ENCODE data around the gene LRRC8D.

Gene LRRC8D

GRCh38 chr1:89953131-89953626, 132.3 kb downstream of the LRRC8D start:
- DNase-seq (ENCODE audit: low spot score), result peak; percentile 98

GRCh38 chr1:89953929-89954328, 133.1 kb downstream of the LRRC8D start:
- DNase-seq (ENCODE audit: low spot score), result no peak
- FAIRE-seq, result no peak

More at GRCh38 chr1:89953131-89953626, 132.3 kb downstream of the LRRC8D start:
- FAIRE-seq, result peak; percentile 95

- no peak for DNase-seq (ENCODE audit: low spot score)
- FAIRE-seq, result no peak
These were observed 133.6 kb downstream of the LRRC8D start for GRCh38 chr1:89954401-89954800.

GRCh38 chr1:89955311-89956205, 134.7 kb downstream of the LRRC8D start:
- FAIRE-seq, result no peak
- DNase-seq (ENCODE audit: low spot score), result no peak

- DNase-seq (ENCODE audit: low spot score) (no peak), FAIRE-seq (no peak)
These were observed 136.3 kb downstream of the LRRC8D start for GRCh38 chr1:89957107-89957506.

- FAIRE-seq, result no peak
These were observed 138.2 kb downstream of the LRRC8D start for GRCh38 chr1:89958851-89959654.

GRCh38 chr1:89959719-89960118, 138.9 kb downstream of the LRRC8D start:
- FAIRE-seq (no peak), DNase-seq (ENCODE audit: low spot score) (no peak)

More at GRCh38 chr1:89958851-89959654, 138.2 kb downstream of the LRRC8D start:
- DNase-seq (ENCODE audit: low spot score), result no peak

GRCh38 chr1:89962024-89962741, 141.4 kb downstream of the LRRC8D start:
- peak; percentile 37 for FAIRE-seq
- peak; percentile 58 for DNase-seq (ENCODE audit: low spot score)

GRCh38 chr1:89962742-89963075, 141.9 kb downstream of the LRRC8D start:
- peak; percentile 68 for FAIRE-seq
- DNase-seq (ENCODE audit: low spot score), result no peak

- DNase-seq (ENCODE audit: low spot score) (no peak), FAIRE-seq (no peak)
These were observed 144.4 kb downstream of the LRRC8D start for GRCh38 chr1:89965193-89965768.

- DNase-seq (ENCODE audit: low spot score), result no peak
- no peak for FAIRE-seq
These were observed 145.8 kb downstream of the LRRC8D start for GRCh38 chr1:89966656-89967055.

- FAIRE-seq, result no peak
- no peak for DNase-seq (ENCODE audit: low spot score)
These were observed 150.8 kb downstream of the LRRC8D start for GRCh38 chr1:89971600-89971999.

GRCh38 chr1:89972024-89972423, 151.2 kb downstream of the LRRC8D start:
- FAIRE-seq (no peak), DNase-seq (ENCODE audit: low spot score) (no peak)

GRCh38 chr1:89973471-89974127, 152.8 kb downstream of the LRRC8D start:
- DNase-seq (ENCODE audit: low spot score), result no peak
- no peak for FAIRE-seq

- FAIRE-seq (no peak), DNase-seq (ENCODE audit: low spot score) (no peak)
These were observed 153.4 kb downstream of the LRRC8D start for GRCh38 chr1:89974256-89974655.

- FAIRE-seq (no peak), DNase-seq (ENCODE audit: low spot score) (no peak)
These were observed 154.1 kb downstream of the LRRC8D start for GRCh38 chr1:89974696-89975470.

- DNase-seq (ENCODE audit: low spot score) (no peak), FAIRE-seq (no peak)
These were observed 154.8 kb downstream of the LRRC8D start for GRCh38 chr1:89975540-89976125.

GRCh38 chr1:89978755-89979154, 157.9 kb downstream of the LRRC8D start:
- DNase-seq (ENCODE audit: low spot score) (peak; percentile 21), FAIRE-seq (no peak)

GRCh38 chr1:89980605-89981004, 159.8 kb downstream of the LRRC8D start:
- no peak for DNase-seq (ENCODE audit: low spot score)
- no peak for FAIRE-seq

Measured in RCC 7860 (cell line).